Hematopoietic multipotent progenitor cell treated with erythropoietin and hydrocortisone succinate and interleukin-3 and kit ligand, for 6 days (in vitro differentiated cells): ENCODE results near the gene FOXP1.

Experiments used
- DNase-seq: peaks from one replicate; pipeline ENCODE4 v3.0.0-alpha.2; 2015

Gene FOXP1

DNA sequence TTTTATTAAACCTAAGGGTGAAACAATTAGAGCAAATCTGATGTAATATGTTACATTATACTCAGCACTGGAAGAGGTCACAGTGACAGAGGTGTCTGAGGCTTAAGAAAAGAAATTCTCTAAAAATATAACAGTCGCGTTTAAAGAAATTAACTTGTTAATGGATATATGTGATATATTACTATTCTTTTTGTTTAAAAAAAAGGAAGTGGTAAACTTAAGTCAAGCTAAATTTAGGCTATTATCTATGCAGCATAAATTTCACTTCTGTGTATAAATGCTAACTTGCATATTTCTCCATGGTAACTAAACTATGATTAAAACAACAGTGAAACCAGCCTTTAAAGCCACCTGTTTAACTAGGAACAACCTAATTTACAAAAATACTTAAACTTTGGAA is 191.3 kb downstream of the FOXP1 start:
- DNase-seq, result peak; percentile 32

DNA sequence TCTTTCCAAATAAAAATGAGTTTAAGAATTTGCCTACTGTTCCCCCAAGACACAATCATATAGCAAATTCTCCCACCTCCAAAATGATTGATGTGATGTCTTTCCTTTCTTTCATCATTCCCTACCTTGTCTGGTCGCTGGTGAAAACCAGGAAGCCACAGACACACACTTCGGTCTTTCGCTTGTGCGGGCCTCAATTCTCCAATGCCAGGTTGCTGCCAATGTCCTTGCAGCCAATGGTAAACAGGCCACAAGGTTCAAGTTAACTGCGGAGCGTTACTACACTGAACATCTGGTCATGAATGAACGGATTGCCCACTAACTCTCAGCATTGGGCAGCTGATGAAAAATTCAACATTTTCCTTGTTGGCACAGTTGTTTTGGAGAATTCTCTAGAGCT is 192.2 kb downstream of the FOXP1 start:
- peak; percentile 54 for DNase-seq

DNA sequence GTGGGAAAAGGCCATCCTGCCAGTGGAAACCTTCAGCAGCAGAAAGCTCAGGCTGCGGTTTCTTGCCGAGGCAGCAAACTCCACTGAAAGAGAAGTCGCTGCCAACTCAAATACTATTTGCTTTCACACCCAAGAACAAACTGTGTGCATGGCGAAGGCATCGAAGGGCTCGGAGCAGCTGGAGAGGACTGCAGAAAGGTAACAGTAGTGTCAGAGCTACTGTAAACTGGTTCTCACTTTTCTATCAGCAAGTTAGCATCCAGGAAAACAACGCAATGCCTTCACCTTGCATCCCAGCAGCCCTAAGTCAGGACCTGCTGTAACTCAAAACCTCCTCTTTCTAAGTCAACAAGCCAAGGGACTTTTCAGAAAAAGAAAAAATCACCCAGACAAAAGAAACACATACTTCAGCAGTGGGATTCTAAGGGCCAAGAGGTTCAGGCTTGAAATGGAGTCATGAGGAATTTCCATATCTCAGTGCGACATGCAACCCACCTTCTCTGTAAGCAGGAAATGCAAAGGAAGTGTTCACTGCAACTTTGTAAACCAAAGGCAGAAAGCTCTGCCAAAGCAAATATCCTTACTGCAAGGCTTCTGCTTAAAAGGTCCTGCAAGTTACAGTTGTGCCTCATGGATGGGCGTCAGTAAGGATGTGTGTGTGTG is 193.5 kb downstream of the FOXP1 start:
- DNase-seq, result peak; percentile 72

DNA sequence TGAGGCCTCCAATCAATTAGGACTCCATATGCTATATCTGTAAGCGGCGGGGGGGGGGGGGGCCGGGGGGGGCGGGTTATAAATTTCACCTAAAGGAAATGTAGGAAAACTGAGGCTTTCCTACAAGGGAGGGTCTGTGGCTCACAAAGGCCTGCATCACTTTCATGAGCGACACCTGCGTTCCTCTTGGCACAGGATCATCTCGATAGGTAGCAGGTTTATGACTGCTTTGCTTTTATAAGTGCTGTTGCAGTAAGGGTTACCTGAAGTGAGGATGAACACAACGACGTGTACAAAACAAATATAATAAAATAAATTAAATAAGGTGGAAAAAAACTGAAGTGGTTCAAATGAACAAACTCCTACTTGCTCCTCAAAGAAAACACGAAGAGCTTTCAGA is 194.3 kb downstream of the FOXP1 start:
- DNase-seq, result peak; percentile 30

DNA sequence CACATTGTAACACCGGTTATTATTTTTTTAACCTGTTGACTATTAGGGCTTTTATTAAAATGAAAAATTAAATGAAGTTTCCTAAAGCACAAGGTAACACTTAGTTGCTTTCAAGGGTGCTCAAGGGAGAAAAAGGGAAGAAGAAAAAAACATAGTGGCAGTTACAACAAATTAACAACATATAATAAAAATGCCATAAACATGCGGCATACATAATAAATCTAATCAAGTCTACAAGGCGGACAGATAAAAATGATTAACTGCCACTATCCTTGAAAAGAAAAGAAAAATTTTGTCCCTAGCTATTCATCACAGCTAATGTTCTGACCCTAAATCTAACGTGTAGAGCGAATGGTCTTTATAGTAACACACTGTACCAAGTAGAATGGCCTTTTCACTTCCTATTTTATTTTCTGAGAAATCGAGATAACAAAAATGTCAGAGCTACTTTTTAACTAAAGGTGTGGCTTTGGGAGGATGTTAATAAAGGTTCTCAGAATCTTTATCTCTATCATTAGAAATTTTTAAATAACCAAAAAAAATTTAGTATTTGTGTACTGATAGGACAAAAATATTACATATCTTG is 194.9 kb downstream of the FOXP1 start:
- DNase-seq, result peak; percentile 65

DNA sequence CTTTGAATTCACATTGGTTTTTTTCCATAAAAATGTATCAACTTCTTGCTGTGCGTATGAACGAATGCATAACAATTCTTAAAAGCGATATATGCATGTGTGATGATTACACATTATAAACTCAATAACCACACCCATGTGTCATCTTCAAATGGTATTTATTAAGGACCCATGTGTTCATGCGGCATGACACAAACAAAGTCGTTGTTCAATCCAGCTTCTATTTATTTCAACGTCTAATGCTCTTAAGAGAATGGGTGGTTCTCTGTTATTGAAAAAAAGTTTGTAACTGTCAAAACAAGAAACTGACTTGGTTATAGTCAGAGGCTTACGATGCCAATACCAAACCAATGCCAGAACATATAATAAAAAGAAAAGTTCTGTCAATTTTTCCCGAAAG is 195.9 kb downstream of the FOXP1 start:
- DNase-seq, result no peak

DNA sequence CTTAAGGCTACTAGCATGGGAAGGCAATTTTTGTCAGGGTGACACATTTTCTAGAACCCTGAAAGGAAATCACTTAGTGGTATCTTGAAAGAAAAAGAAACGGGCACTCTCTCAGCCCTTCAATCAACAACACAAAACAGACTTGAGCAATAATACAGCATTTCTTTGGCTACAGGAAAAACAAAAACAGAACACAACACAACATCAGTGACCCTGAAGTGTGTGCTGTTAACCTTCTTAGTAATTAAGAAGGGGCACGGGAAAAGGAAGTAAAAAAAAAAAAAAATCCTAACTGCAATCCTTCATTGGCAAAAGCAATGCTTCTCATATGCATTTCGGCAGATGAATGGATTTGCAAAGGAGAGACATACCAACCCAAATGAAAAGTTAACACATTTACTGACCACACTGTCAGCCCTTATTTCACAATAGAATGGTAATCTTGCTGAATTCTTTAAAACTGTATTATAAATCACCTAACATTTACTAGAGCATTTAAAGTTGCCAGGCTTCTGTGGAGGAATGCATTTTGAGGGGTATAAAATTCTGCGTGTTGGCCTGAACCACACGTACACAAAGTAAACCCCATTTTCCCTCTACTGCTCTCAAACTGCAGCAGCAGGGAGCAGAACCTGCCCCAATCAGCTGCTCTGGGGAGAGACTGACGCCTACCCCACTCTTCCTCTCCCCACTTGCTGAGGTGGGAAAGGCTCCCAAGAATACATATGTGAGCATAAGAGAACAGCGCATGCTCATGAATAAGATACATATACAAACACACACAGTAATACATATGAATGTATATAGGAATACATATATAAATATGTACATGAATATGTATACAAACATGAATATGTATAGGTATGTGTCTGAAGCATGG is 198.5 kb downstream of the FOXP1 start:
- DNase-seq, result no peak

DNA sequence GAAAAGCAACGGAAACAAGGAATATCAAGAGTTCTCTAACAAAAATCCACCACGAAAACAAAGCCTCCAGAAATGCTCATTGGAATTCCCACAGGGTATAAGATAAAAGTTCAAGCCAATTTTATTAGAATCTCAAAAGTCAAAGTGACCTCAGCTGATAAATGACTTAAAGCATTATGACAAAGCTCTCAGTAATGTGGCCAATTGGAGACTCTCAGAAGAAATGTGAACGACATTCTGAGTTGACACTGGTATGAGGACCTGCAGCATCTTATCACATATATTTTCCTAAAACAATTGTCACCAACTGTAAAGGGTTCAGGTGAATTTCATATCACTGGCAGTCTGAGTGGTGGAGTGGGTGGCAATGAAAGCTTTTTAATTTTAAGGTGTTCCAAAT is 199.1 kb downstream of the FOXP1 start:
- DNase-seq, result no peak

DNA sequence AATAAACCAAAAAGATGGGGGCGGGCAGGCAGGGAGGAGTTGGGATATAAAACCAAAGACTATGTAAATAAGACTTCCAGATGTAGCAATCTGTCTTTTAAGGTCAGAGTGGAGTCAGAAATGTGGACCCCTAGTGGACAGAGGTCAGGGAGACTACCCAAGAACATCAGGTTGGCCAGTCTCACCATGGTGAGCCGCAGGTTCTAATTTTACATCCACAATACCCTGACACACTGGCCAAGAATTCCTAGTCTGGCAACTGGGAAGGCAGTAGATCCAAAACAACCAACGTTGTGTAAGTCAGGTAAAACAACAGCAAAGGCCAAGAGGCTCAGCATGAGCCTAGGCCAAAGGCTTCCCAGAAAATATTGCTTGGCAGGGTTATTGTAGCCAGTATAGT is 203.4 kb downstream of the FOXP1 start:
- DNase-seq, result peak; percentile 41

DNA sequence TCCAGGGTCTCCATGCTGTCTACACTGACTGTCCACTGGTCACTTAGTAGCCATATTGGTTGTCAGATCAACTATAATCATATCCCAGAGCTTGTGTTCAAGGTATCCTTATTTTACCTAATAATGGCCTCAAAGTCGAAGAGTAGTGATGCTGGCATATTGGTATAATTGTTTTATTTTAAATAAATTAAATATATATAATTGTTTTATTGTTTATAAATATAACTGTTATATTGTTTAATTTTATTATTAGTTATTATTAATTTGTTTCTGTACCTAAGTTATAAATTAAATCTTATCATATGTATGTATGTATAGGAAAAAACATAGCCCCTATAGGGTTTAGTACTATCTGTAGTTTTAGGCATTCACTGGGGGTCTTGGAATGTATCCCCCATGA is 205.0 kb downstream of the FOXP1 start:
- DNase-seq, result no peak

DNA sequence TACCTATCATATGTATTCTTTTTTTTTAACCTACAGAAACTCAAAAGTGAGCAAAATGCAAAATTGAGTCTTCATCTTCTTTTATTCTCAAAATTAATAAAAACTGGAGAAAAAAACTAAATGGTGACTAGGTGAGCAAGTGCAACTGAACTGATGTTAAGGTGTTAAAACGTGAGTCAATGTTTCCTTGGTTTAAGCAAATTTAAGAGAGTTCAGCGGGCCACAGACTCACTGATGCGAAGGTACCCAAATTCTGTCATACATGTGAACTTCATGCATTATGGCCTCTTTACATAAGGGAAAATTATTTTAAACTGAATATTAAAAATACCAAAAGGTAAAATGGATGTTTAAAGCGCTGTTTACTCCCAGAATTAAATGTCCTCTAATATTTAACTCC is 206.6 kb downstream of the FOXP1 start:
- no peak for DNase-seq

DNA sequence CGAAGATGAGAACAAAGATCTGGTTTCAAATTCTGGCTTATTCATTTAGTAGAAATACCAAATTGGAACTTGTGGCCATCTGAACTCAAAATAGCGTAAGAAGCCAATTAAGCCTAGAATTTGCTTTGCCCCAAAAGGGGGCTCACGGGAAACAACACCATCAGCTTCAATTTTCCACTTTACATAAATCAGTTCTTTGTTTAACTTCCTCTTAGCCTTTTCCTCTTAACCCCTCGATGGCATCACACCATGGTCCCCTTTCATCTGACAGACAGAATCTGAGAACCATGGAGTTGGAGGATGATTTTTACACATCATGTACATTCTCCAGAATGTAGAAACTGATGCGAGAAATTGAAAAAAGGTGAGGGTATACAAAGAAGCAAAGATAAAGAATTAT is 207.0 kb downstream of the FOXP1 start:
- DNase-seq, result no peak

DNA sequence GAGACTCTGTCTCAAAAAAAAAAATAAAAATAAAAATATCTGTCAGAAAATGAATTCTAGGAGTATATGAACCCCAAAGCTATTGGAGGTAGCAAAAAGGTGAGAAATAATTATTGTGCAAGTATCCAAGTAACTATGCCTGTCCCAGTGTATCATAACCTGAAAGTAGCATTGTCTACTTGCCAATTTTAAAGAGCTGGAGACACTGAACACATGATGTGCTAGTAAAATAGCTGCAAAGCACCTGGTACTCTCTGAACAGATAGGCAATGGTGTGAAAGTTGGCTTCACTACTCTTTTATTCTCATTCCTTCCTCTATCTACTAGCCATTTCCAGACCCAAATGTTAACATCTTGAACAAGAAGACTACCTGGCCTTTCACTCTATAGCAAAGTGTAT is 208.9 kb downstream of the FOXP1 start:
- no peak for DNase-seq

DNA sequence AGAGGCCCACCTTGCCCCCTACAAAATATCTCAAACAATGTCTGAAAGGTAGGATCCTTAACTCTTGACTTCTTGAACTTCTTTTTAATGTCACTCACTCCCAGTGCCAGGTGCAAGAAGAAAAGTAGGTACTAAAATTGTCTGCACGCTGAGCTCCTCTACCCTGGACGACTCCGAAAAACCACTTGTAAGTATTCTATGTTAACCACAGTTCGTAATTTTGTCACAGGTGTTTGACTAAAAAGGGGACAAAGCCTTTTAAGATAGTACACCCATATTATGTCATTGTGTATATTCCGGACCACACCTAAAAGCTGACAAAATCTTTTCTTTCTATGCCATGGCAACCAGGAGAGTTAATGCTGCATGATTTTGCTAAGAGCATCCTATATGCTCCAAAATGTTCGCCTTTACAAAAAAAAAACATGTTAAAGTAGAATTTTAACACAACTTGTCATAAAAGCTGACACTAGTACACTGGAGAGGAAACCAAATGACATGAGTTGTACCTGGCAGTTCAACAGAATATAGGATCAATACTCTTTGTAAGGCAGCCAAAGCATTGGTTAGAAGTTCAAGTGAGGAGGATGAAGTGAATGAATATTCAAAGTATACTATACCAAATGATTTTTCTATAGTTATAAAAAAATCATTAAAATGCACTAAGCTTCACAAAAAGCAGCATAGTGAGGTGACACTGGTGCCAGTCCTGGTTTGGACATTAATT is 210.5 kb downstream of the FOXP1 start:
- DNase-seq, result no peak

DNA sequence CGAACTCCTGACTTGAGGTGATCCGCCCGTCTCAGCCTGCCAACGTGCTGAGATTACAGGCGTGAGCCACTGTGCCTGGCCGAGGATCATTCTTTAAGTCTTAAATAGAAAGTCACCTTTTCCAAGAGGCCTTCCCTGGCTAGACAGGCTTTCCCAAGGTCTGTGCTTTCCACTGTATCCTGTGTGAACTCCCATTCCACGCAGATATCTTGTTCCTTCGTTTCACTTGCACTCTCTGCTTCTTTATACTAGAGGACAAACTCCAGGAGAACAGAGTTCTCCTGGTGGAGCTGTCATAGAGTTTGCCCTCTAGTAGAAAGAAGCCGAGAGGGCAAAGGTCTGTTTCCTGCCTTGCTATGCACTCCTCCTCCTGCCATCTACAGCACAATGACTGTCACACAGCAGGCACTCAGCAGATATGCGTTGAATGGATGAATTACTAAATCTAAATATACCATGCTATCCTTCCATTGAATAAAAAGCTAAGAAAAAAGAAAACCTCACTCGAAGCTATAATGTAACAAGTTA is 211.2 kb downstream of the FOXP1 start:
- no peak for DNase-seq

DNA sequence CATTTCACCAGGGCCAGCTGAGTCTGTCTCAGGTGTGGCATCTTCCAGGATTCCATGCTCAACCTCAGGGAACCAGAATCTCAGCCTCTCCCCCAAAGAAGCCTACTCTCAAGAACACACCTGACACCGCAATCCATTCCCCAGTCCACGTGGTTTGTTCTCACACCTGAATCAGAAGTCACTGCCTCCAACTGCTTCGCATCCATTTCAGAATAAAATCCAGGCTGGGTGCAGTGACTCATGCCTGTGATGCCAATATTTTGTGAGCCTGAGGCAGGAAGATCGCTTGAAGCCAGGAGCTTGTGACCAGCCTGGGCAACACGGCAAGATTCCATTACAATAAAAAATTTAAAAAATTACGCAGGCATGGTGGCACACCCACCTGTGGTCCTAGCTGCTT is 212.2 kb downstream of the FOXP1 start:
- DNase-seq, result no peak

DNA sequence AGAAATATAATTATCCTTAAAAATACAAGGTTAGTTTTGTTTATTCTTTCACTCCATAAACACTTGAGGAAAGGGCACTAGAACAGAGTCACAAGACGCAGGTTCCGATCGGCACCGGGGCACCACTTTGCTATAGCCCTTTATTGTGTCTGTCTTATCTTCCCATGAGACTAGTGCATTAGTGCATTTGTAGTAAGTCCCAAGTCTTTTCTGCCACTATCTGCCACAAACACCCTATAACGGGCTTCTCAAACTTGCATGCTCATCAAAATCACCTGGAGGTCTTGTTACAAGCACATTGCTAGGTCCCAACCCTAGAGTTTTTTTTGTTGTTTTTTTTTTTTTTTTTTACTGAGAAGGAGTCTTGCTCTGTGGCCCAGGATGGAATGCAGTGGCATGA is 213.1 kb downstream of the FOXP1 start:
- DNase-seq, result peak; percentile 47

DNA sequence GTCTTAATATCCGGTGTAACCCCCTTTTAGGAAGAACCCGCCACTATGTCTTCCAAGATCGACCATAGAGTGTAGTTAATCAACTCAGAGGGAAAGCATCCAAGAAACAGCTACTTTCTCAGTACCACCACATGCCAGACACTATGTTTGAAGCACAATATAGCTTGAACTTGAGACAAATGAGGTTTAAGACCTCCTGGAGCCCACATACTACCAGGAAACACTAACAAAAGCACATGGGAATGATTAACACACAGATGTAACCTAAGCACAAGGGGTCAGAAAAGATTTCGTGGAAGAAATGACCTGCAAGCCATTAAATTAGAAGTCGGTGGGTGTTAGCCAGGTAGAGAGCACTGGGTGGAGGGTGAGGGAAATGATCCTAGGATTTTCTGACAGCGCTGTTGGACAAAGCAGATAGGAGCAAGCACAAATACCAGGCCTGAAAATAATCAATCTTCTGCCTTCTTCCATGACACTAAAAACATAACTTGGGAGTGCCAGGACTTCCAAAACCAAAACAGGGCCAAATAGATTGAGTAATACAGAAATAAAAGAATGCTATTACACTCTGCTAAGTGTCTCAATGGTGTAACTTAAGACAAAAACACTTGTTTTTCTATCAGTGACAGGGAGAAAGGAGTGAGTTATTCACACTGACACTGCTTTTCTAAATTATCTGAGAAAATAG is 213.7 kb downstream of the FOXP1 start:
- no peak for DNase-seq

DNA sequence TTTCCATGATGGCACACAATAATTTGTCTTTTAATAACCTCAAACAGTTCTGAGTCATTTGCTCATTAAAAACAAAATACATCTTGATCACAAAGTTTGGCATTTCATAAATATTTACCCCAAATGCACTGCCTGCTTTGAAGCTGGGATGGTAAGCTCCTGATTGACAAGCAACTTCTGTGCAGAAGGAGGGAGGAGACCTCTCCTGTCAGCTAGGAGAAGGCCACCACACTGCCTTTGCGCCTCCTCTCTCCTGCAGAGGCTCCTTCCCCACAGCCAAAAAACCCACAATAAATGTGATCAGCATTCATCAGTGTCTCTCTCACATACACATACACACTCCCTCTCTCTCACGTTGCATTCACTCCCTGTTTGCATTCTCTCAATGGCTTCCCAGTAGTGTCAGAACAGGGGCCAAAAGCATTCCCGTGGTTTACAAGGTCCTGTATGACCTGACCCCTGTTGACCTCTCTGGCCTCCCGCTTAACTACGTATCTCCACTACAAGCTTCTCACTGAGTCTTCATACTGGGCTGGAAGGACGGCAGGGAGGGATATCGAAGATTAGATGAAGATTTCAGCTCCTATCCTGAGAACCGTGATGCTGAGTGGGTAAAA is 216.4 kb downstream of the FOXP1 start:
- DNase-seq, result no peak

DNA sequence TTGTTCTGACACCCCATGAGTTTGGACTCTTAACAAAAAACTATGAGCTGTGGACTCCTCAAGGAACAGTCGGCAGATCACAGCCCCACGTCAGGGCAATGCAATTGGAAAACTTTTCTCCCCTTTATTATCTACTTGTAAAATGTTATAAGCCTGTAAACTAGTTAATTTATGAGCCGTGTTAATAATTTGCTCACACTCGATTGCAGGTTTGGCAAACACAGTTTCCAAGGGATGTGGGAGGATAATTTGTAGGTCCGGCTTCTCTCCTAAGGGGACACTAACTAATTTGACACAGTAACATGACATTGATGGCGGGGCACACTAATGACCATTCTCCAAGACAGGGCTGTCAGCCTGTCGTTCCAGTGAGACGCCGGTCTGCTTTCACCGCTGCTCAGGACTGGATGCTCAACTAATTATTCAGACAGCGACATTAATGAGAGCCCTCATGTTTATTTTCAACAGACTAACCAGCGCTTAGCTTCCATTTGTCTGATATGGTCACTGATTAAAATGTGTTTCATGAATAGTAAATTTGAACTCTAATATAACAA is 222.1 kb downstream of the FOXP1 start:
- no peak for DNase-seq

DNA sequence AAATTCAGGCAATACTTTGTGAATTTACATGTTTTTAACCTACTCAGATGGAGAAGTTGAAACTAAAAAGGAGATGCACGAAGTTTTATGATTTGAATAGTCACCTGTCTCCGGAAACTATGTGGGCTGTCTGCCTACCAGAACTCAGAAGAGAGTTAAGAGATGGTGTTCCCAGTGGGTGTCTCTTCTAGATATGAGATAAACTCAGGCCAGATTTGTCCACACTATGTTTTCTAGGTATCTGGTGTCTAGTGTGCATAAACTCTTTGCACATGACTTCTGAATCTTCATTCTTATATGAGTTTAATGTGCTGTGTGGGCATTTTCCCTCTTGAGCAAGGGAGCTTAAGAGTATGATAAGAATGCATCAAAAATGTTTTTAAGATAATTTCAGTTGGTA is 222.8 kb downstream of the FOXP1 start:
- no peak for DNase-seq

DNA sequence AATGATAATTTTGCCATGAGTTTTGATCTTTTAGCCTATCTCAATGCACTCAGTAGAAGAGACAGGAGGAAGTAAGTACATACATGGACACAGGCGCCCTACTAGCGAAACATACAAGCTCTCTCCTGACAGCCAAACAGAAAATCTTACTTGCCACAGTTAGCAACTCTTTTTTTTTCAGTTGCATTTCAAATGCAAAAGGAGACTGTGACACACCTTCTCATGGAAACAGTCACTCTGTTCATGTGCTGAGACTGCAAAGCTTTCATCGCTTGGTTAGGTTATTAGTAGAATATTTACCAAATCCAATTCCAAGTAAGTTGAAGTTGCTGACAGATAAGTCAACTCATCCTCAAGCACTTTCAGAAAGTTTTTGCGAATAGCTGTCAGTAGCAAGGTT is 223.3 kb downstream of the FOXP1 start:
- no peak for DNase-seq
